B cell (primary cell): ENCODE data around the gene ACAA2. TPM values are rescaled to one million over a fixed set of nuclear protein-coding genes. Genes with fewer than 3 reads are reported as not detected.

Experiments used
- ATAC-seq: fragments of 200-7000 bp; cut with Tn5 transposase; one replicate; pipeline ENCODE4 v1.10.0; 2021; ENCODE audit warnings: low read depth, mild to moderate bottlenecking, moderate number of reproducible peaks, moderate library complexity
- CTCF ChIA-PET: fragments of 350-600 bp; sonication (Branson Sonifier 250); formaldehyde crosslinking; loops from one replicate; lab custom pipeline; 2021; ENCODE audit warnings: antibody characterized with exemption, inconsistent platforms; lab: Charles Lee
- POLR2A ChIA-PET: fragments of 350-600 bp; sonication (Branson Sonifier 250); formaldehyde crosslinking; loops from one replicate; lab custom pipeline; 2021; ENCODE audit warnings: antibody characterized with exemption; lab: Charles Lee
- DNase-seq: peaks from one replicate; pipeline ENCODE4 v3.0.0; 2013
- H2AFZ ChIP-seq: 2 replicates; pipeline ENCODE4 v1.6.1; 2012; ENCODE audit warnings: mild to moderate bottlenecking, low read depth, low read length; ENCODE audit not compliant: insufficient read depth, poor library complexity, severe bottlenecking
- H3K27ac ChIP-seq, 2 donors: 1 replicate in 1 of 2; 2 replicates in 1 of 2; pipeline ENCODE4 v1.5.1; 2012 to 2013; ENCODE audit warnings: low read length in 2 of 2, mild to moderate bottlenecking in 2 of 2, moderate library complexity in 1 of 2
- H3K27me3 ChIP-seq, 4 experiments: fragments of 200-600 bp in 1 of 4; sonication (generic) in 1 of 4; replicated peaks in 1 of 4; 1 replicate in 2 of 4; 2 replicates in 2 of 4; pipeline versions ENCODE4 v1.6.1 to v1.7.0; 2013 to 2016; ENCODE audit warnings: low read length in 3 of 4, mild to moderate bottlenecking in 2 of 4, mixed read lengths in 1 of 4, moderate library complexity in 1 of 4; ENCODE audit not compliant: insufficient read depth in 4 of 4, control insufficient read depth in 3 of 4; ENCODE audit errors: control extremely low read depth in 1 of 4
- H3K36me3 ChIP-seq, 2 experiments: replicated peaks in 1 of 2; 1 replicate in 1 of 2; 2 replicates in 1 of 2; pipeline versions ENCODE4 v1.6.1 to v1.7.1; 2013; ENCODE audit warnings: low read length in 1 of 2; ENCODE audit not compliant: insufficient read depth in 2 of 2, control insufficient read depth in 1 of 2; ENCODE audit errors: control extremely low read depth in 1 of 2, extremely low read depth in 1 of 2
- H3K4me1 ChIP-seq, 2 donors: fragments of 200-600 bp in 1 of 2; sonication (generic) in 1 of 2; 1 replicate in 1 of 2; 2 replicates in 1 of 2; pipeline versions ENCODE4 v1.5.1 to v1.6.1; 2013 to 2017; ENCODE audit warnings: low read length in 2 of 2; ENCODE audit not compliant: control insufficient read depth in 2 of 2, insufficient read depth in 2 of 2
- H3K4me2 ChIP-seq: replicated peaks from 2 replicates; pipeline ENCODE3; 2012; ENCODE audit warnings: mild to moderate bottlenecking, low read depth, low read length; ENCODE audit not compliant: poor library complexity, severe bottlenecking
- H3K4me3 ChIP-seq, 5 experiments: fragments of 200-600 bp in 1 of 5; sonication (generic) in 1 of 5; 1 replicate in 3 of 5; 2 replicates in 2 of 5; pipeline versions ENCODE4 v1.5.1 to v1.7.0; 2011 to 2016; ENCODE audit warnings: low read length in 4 of 5, mild to moderate bottlenecking in 4 of 5, low read depth in 2 of 5, control low read depth in 1 of 5, moderate library complexity in 1 of 5; ENCODE audit not compliant: insufficient read depth in 1 of 5; ENCODE audit errors: control extremely low read depth in 1 of 5, extremely low read depth in 1 of 5
- H3K79me2 ChIP-seq: fragments of 200-600 bp; sonication (generic); one replicate; pipeline ENCODE4 v1.6.0; 2016; ENCODE audit warnings: low read length; ENCODE audit not compliant: control insufficient read depth, insufficient read depth
- H3K9ac ChIP-seq: fragments of 200-600 bp; sonication (generic); 2 replicates; pipeline ENCODE4 v1.6.1; 2017; ENCODE audit warnings: mild to moderate bottlenecking, low read length, moderate library complexity
- H3K9me3 ChIP-seq, 3 donors: one replicate each; pipeline versions ENCODE4 v1.6.1 to v1.7.1; 2013; ENCODE audit warnings: low read length in 2 of 3; ENCODE audit not compliant: control insufficient read depth in 2 of 3, insufficient read depth in 1 of 3; ENCODE audit errors: control extremely low read depth in 1 of 3
- H4K20me1 ChIP-seq: 2 replicates; pipeline ENCODE4 v1.6.0; 2012; ENCODE audit warnings: mild to moderate bottlenecking, low read length; ENCODE audit not compliant: insufficient read depth, control insufficient read depth, poor library complexity, severe bottlenecking
- H3K27ac Mint-ChIP-seq: one replicate; pipeline ENCODE4 v1.8.0; 2021; ENCODE audit warnings: mixed read lengths
- H3K27me3 Mint-ChIP-seq: one replicate; pipeline ENCODE4 v1.8.0; 2021; ENCODE audit warnings: mixed read lengths
- H3K4me1 Mint-ChIP-seq: one replicate; pipeline ENCODE4 v1.8.0; 2021; ENCODE audit warnings: mixed read lengths
- H3K4me3 Mint-ChIP-seq: one replicate; pipeline ENCODE4 v1.8.0; 2021; ENCODE audit warnings: mixed read lengths
- H3K9me3 Mint-ChIP-seq: one replicate; pipeline ENCODE4 v1.8.0; 2022; ENCODE audit warnings: mixed read lengths; ENCODE audit not compliant: insufficient read depth
- EZH2 ChIP-seq: IDR thresholded peaks from 2 replicates; pipeline ENCODE4 v1.6.1; 2012; ENCODE audit warnings: borderline replicate concordance, low read depth, mild to moderate bottlenecking, moderate library complexity, low read length; ENCODE audit not compliant: insufficient read depth, poor library complexity, severe bottlenecking
- WGBS: methylation state at CpG from one replicate; pipeline ENCODE4 v1.1.5; 2013; ENCODE audit warnings: missing lambda C conversion rate; ENCODE audit not compliant: insufficient coverage; 5-methylcytosine and 5-hydroxymethylcytosine counted together
- intact Hi-C: fragments of 100-400 bp; cut with micrococcal nuclease; formaldehyde crosslinking; loops from one replicate; pipeline ENCODE4 v1.10.0; 2022
- polyA plus RNA-seq: library from polyadenylated mRNA; depleted of rRNA; stranded (reverse); fragments of >200 nt; gene quantifications from 2 replicates; pipeline ENCODE4 v1.2.3, GENCODE V29; 2012
- total RNA-seq, 2 donors: library from RNA; stranded (reverse); fragments of 120-200 nt in 1 of 2; gene quantifications; 1 replicate in 1 of 2; 2 replicates in 1 of 2; pipeline versions ENCODE4 v1.2.3 to v1.2.4, GENCODE V29; 2013 to 2022
- TF ChIP-seq, protein P1 (sequence below): fragments of 200-600 bp; IDR thresholded peaks from one replicate; pipeline ENCODE4 v1.8.0; 2022; ENCODE audit warnings: antibody characterized with exemption, mild to moderate bottlenecking

Gene ACAA2
- total and polyA plus RNA-seq, 2 donors (not counting 1 experiment from before 2014, with no cell fraction given): 10.6 to 25.0 TPM

DNA sequence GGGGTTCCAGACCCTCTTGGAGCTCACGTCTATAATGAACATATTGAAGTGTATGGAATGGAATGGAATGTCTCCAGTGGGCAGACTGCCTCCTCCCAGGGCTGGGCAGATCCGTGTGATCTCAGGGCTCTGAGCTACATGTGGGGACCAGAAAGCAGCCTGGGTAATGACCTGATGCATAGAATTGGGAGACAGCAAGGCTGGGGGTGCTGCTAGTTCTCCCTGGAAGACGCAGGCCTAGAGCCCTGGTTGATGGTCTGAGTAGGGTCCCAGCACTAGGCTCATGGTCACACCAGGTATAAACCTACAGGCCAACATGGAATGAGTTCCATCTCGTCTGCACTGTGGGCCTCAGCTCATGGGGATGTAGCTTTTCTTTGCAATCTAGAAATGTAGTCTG, 46.7 kb downstream of the ACAA2 start:
- POLR2A ChIA-PET: no interaction called here
- Mint-ChIP-seq H3K27me3 (no peaks in the 10 kb centered on the region), H3K4me3 (no peak overlapping the region), H3K4me1 (no peaks in the 10 kb centered on the region), H3K9me3 (no peaks in the 10 kb centered on the region), H3K27ac (no peak overlapping the region)
- DNase-seq (no peak), ATAC-seq (no peak)
- Histone ChIP-seq H3K4me3 (no peak overlapping the region), H2AFZ (no peak overlapping the region), H3K27me3 (no peaks in the 10 kb centered on the region), H3K9me3 (no peaks in the 10 kb centered on the region), H3K79me2 (no peaks in the 10 kb centered on the region), H3K27ac (no peak overlapping the region), H3K4me2 (no peak overlapping the region), H3K36me3 (no peaks in the 10 kb centered on the region), H3K4me1 (no peaks in the 10 kb centered on the region), H3K9ac (no peak overlapping the region), H4K20me1 (no peaks in the 10 kb centered on the region)
- intact Hi-C loops: no loop called here
- 93% methylated on average over 3 of the region's 4 CpGs for WGBS
- no peak for TF ChIP-seq EZH2
- TF ChIP-seq, protein P1, sequence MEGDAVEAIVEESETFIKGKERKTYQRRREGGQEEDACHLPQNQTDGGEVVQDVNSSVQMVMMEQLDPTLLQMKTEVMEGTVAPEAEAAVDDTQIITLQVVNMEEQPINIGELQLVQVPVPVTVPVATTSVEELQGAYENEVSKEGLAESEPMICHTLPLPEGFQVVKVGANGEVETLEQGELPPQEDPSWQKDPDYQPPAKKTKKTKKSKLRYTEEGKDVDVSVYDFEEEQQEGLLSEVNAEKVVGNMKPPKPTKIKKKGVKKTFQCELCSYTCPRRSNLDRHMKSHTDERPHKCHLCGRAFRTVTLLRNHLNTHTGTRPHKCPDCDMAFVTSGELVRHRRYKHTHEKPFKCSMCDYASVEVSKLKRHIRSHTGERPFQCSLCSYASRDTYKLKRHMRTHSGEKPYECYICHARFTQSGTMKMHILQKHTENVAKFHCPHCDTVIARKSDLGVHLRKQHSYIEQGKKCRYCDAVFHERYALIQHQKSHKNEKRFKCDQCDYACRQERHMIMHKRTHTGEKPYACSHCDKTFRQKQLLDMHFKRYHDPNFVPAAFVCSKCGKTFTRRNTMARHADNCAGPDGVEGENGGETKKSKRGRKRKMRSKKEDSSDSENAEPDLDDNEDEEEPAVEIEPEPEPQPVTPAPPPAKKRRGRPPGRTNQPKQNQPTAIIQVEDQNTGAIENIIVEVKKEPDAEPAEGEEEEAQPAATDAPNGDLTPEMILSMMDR: no peak
- CTCF ChIA-PET: no interaction called here

DNA sequence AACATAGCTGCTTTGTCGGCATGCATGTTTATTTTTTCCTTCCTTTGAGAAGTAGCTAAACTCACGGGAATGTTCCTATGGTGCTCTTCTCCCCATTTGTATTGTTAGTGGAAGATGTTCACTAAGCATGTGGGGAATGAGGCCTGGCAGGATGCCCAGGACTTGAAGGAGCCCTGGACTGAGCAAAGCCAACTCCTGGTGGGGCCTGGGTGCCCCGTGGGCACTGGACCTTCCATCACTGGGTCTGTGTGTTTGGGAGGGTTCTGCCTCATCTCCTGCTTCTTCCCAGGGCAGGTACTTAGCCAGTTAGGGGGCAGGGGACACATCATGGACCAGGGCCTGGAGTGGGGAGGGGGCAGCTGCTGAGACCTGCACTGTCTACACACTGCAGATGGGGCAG, 49.3 kb downstream of the ACAA2 start:
- H3K9me3 ChIP-seq: no peaks in the 10 kb centered on the region
- POLR2A ChIA-PET: no interaction called here
- no peak overlapping the region for H3K4me2 ChIP-seq
- no peak overlapping the region for H2AFZ ChIP-seq
- no peak overlapping the region for H3K4me3 Mint-ChIP-seq
- intact Hi-C loops: no loop called here
- no peak overlapping the region for H3K4me3 ChIP-seq
- CTCF ChIA-PET: no interaction called here
- H3K27me3 ChIP-seq: no peaks in the 10 kb centered on the region
- no peaks in the 10 kb centered on the region for H3K36me3 ChIP-seq
- no peak overlapping the region for H3K9ac ChIP-seq
- ATAC-seq (no peak), DNase-seq (no peak)
- H3K4me1 Mint-ChIP-seq: no peaks in the 10 kb centered on the region
- H3K27ac ChIP-seq: no peak overlapping the region
- H3K79me2 ChIP-seq: no peaks in the 10 kb centered on the region
- H4K20me1 ChIP-seq: no peaks in the 10 kb centered on the region
- H3K27me3 Mint-ChIP-seq: no peaks in the 10 kb centered on the region
- no peaks in the 10 kb centered on the region for H3K4me1 ChIP-seq
- 84% methylated on average over 3 of the region's 3 CpGs for WGBS
- no peaks in the 10 kb centered on the region for H3K9me3 Mint-ChIP-seq
- H3K27ac Mint-ChIP-seq: no peak overlapping the region
- TF ChIP-seq EZH2: no peak
- TF ChIP-seq, protein P1: no peak
